ENCODE measurements around the gene ICE2. TPM values are rescaled to one million over a fixed set of nuclear protein-coding genes. Genes with fewer than 3 reads are reported as not detected.

Gene ICE2
- total and polyA plus RNA-seq, 8 donors, result 10.5 to 127 (median 31.5) TPM

DNA sequence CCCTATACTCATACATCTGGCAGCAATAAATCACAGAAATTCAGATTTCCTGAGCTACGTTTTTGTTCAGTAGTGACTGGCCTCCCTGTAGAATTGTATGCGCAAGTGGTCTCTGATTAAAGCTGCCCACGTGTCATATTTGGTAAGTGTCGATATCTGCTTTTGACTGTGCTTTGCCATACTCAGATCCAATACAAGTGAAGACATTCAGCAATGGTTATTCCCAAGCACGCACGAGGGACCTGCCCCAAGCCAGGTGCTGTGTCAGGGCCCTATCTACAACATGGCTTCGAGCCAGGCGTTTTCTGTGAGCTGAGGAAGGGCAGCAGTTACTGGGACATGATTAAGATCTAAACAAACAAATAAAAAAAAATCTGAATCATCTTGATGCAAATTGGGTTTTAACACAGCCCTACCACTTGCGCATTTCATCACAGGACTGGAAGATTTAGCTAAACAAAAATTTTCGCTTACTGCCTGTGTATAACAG, 47.2 kb upstream of the ICE2 start:
- Histone ChIP-seq H3K9me3 (no peaks in the 10 kb centered on the region), H3K27me3 (no peaks in the 10 kb centered on the region), H3K4me3 (no peak overlapping the region), H3K27ac (no peak overlapping the region), H3K36me3 (peaks cover 0 to 8% (median 4%) of the 10 kb centered on the region in 4 donors), H3K4me1 (peaks cover 0 to 39% (median 19%) of the 10 kb centered on the region in 4 donors)
- intact Hi-C loops (cut with DNase I; ENCODE audit: low total_unique reads), result no loop called here
- DNase-seq, result peak in 1 of 2 donors; percentile 35
- TF ChIP-seq EP300 (IDR thresholded peaks at IDR 0.05), result no peak
- no peak for TF ChIP-seq POLR2A (IDR thresholded peaks at IDR 0.05)
- TF ChIP-seq POLR2AphosphoS5 (IDR thresholded peaks at IDR 0.05), result no peak
- TF ChIP-seq, protein P1, sequence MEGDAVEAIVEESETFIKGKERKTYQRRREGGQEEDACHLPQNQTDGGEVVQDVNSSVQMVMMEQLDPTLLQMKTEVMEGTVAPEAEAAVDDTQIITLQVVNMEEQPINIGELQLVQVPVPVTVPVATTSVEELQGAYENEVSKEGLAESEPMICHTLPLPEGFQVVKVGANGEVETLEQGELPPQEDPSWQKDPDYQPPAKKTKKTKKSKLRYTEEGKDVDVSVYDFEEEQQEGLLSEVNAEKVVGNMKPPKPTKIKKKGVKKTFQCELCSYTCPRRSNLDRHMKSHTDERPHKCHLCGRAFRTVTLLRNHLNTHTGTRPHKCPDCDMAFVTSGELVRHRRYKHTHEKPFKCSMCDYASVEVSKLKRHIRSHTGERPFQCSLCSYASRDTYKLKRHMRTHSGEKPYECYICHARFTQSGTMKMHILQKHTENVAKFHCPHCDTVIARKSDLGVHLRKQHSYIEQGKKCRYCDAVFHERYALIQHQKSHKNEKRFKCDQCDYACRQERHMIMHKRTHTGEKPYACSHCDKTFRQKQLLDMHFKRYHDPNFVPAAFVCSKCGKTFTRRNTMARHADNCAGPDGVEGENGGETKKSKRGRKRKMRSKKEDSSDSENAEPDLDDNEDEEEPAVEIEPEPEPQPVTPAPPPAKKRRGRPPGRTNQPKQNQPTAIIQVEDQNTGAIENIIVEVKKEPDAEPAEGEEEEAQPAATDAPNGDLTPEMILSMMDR (IDR thresholded peaks at IDR 0.05), result no peak
- WGBS, 5 donors, result 68 to 80% (median 71%) methylated on average over 10 of the region's 10 CpGs

DNA sequence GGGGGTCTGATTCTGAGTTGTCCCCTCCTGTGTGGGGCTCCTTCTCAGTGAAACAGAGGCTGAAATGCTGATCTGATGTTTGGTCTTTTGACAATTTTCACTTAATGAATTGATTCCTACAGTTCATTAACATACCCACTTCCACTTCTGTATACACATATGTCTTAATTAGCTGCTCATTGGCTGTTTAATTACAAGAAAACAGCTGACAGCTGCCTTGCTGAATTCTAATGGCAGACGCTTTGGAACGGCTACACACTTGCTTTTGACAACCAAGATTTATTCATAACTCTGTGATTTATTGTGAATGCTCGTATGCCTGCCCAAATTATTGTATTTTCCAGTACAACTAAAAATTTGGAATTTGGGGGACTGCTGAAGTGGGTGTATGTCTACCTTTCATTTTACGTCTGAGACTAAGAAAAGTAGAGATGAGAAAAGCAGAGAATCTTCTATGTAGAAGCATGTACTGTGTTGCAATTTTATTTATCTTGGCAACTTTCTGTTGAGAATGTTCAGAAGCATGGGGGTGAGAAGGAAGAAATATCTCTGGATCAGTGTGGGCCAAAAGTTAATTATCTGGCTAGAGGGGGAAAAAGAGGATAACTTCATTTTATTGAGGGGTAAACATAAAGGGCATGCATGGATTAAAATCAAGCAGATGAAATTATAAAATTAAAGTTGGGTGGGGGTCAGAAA, 46.5 kb upstream of the ICE2 start:
- 82 to 87% (median 84%) methylated on average over 4 of the region's 4 CpGs for WGBS, 5 donors
- intact Hi-C loops (cut with DNase I; ENCODE audit: low total_unique reads), result no loop called here
- H3K36me3 ChIP-seq, result peaks cover 0 to 8% (median 4%) of the 10 kb centered on the region in 4 donors
- no peak overlapping the region for H3K4me3 ChIP-seq
- DNase-seq, result no peak
- TF ChIP-seq EP300 (IDR thresholded peaks at IDR 0.05) (no peak), POLR2A (IDR thresholded peaks at IDR 0.05) (no peak), POLR2AphosphoS5 (IDR thresholded peaks at IDR 0.05) (no peak)
- H3K27ac ChIP-seq, result no peak overlapping the region
- no peaks in the 10 kb centered on the region for H3K27me3 ChIP-seq
- H3K4me1 ChIP-seq, result peaks cover 2 to 45% (median 22%) of the 10 kb centered on the region in 4 donors
- no peaks in the 10 kb centered on the region for H3K9me3 ChIP-seq

DNA sequence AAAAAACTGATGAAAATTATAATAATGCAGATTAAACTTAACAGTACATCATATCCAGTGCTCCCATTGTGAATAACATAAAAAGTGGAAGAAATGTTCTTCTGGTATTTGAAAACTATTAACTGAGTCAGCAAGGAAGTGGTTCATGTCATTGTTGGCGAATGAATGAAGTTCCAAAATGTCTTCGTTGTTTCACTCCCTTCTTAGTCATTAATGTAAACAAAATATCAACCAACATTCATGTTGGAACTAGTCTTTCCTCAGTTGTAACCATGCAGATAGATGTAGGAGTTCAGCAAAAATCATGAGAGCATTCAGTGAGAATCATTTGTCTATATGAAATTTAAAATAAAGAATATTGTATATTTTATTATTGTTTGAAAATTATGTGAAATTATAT, 44.1 kb upstream of the ICE2 start:
- no peak overlapping the region for H3K4me3 ChIP-seq
- H3K27ac ChIP-seq, result no peak overlapping the region
- peaks cover 3 to 39% (median 17%) of the 10 kb centered on the region in 4 donors for H3K4me1 ChIP-seq
- no peak for TF ChIP-seq POLR2A (IDR thresholded peaks at IDR 0.05)
- TF ChIP-seq EP300 (IDR thresholded peaks at IDR 0.05), result no peak
- TF ChIP-seq, protein P1 (IDR thresholded peaks at IDR 0.05), result no peak
- no peak for TF ChIP-seq POLR2AphosphoS5 (IDR thresholded peaks at IDR 0.05)
- H3K36me3 ChIP-seq, result no peaks in the 10 kb centered on the region
- no peak for DNase-seq
- no peaks in the 10 kb centered on the region for H3K9me3 ChIP-seq
- whole genome bisulfite sequencing, 5 donors, result 38 to 58% (median 47%) methylated on average over 2 of the region's 2 CpGs
- intact Hi-C loops (cut with DNase I; ENCODE audit: low total_unique reads), result no loop called here
- no peaks in the 10 kb centered on the region for H3K27me3 ChIP-seq

DNA sequence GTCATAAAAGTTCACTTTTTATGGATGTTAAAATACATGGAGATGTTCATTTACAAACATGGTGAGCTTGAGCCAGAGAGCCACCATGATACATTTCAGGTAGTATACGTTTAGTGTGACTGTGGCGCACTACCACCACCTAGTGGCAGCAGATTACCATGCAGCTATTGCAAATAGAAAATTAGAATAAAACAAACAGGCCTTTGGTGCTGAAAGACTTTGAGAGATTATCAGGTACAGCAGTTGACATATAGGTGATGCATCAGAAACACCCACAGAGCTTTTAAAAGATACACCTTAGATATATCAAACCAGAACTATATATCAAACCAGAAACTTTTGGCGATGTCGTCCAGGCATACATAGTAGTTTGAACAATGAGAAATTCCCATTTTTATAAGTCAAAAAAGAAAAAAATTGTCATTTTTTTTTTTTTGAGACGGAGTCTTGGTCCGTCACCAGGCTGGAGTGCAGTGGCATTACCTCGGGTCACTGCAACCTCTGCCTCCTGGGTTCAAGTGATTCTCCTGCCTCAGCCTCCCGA, 42.0 kb upstream of the ICE2 start:
- intact Hi-C loops (cut with DNase I; ENCODE audit: low total_unique reads), result no loop called here
- H3K4me3 ChIP-seq, result no peak overlapping the region
- H3K4me1 ChIP-seq, result peaks cover 0 to 29% (median 11%) of the 10 kb centered on the region in 4 donors
- no peaks in the 10 kb centered on the region for H3K9me3 ChIP-seq
- DNase-seq, result peak; percentile 82 to 91
- H3K36me3 ChIP-seq, result no peaks in the 10 kb centered on the region
- 66 to 70% (median 69%) methylated on average over 8 of the region's 8 CpGs for WGBS, 5 donors
- peak overlapping the region in 1 of 5 donors; percentile 34 for H3K27ac ChIP-seq
- TF ChIP-seq EP300 (IDR thresholded peaks at IDR 0.05), result no peak
- peak in 1 of 3 donors; percentile 39 for TF ChIP-seq POLR2AphosphoS5 (IDR thresholded peaks at IDR 0.05)
- TF ChIP-seq, protein P1 (IDR thresholded peaks at IDR 0.05), result peak in 5 of 7 experiments; percentile 81 to 94 (median 88)
- H3K27me3 ChIP-seq, result no peaks in the 10 kb centered on the region

Data from stomach (tissue), 9 donors.